ENCODE data around the gene GTF2H1. TPM values are rescaled to one million over a fixed set of nuclear protein-coding genes. Genes with fewer than 3 reads are reported as not detected.
A peak's percentile ranks its signal among the peaks of the same experiment; 100 is the strongest.

Gene GTF2H1
- total and polyA plus RNA-seq, 9 of the 15 experiments (the other 6 are each of a cell fraction or from before 2014, with no cell fraction given) = 56.9 to 126 (median 92.1) TPM

DNA sequence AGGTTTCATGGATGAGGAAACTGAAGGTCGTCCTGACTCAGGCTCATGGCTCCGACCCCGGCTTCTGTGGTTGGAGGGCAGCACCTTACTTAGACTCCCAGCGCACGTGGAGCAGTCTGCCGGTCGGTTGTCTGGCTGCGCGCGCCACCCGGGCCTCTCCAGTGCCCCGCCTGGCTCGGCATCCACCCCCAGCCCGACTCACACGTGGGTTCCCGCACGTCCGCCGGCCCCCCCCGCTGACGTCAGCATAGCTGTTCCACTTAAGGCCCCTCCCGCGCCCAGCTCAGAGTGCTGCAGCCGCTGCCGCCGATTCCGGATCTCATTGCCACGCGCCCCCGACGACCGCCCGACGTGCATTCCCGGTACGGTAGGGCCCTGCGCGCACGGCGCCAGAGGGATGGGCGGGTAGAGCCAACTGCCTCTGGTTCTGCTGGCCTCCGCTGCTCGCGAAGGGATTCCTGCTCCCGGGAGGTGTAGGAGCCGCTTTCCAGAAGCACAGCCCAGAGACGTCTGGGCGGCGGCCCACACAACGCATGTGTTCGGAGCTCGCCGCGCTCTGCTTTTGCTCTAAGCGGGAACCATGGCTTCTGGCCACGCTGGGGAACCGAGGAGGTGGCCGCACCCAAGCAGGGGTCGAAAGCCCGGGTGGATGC lies 72.0 kb downstream of the GTF2H1 start, which contains the start of gene LDHA (continued):
- TF ChIP-seq, protein P1, sequence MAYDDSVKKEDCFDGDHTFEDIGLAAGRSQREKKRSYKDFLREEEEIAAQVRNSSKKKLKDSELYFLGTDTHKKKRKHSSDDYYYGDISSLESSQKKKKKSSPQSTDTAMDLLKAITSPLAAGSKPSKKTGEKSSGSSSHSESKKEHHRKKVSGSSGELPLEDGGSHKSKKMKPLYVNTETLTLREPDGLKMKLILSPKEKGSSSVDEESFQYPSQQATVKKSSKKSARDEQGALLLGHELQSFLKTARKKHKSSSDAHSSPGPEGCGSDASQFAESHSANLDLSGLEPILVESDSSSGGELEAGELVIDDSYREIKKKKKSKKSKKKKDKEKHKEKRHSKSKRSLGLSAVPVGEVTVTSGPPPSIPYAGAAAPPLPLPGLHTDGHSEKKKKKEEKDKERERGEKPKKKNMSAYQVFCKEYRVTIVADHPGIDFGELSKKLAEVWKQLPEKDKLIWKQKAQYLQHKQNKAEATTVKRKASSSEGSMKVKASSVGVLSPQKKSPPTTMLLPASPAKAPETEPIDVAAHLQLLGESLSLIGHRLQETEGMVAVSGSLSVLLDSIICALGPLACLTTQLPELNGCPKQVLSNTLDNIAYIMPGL (CRISPR knock-in tag; IDR thresholded peaks at IDR 0.05) = peak; percentile 87; the same call in 1 of the 2 replicates
- TF ChIP-seq, protein P2, sequence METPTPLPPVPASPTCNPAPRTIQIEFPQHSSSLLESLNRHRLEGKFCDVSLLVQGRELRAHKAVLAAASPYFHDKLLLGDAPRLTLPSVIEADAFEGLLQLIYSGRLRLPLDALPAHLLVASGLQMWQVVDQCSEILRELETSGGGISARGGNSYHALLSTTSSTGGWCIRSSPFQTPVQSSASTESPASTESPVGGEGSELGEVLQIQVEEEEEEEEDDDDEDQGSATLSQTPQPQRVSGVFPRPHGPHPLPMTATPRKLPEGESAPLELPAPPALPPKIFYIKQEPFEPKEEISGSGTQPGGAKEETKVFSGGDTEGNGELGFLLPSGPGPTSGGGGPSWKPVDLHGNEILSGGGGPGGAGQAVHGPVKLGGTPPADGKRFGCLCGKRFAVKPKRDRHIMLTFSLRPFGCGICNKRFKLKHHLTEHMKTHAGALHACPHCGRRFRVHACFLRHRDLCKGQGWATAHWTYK (CRISPR knock-in tag; IDR thresholded peaks at IDR 0.05) = peak; percentile 17; the same call in 1 of the 2 replicates
- TF ChIP-seq ZNF24 (IDR thresholded peaks at IDR 0.05) = no peak
- TF ChIP-seq NR3C1 (CRISPR knock-in tag; IDR thresholded peaks at IDR 0.05) = peak; percentile 91; the same call in 1 of the 2 replicates
- peak; percentile 89 for TF ChIP-seq POLR2H (tag; IDR thresholded peaks at IDR 0.05; ENCODE audit: low read depth)
- TF ChIP-seq, protein P3, sequence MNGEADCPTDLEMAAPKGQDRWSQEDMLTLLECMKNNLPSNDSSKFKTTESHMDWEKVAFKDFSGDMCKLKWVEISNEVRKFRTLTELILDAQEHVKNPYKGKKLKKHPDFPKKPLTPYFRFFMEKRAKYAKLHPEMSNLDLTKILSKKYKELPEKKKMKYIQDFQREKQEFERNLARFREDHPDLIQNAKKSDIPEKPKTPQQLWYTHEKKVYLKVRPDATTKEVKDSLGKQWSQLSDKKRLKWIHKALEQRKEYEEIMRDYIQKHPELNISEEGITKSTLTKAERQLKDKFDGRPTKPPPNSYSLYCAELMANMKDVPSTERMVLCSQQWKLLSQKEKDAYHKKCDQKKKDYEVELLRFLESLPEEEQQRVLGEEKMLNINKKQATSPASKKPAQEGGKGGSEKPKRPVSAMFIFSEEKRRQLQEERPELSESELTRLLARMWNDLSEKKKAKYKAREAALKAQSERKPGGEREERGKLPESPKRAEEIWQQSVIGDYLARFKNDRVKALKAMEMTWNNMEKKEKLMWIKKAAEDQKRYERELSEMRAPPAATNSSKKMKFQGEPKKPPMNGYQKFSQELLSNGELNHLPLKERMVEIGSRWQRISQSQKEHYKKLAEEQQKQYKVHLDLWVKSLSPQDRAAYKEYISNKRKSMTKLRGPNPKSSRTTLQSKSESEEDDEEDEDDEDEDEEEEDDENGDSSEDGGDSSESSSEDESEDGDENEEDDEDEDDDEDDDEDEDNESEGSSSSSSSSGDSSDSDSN (IDR thresholded peaks at IDR 0.05; ENCODE audit: borderline replicate concordance in 1 of 2, low read depth in 2 of 2, low read length in 2 of 2) = 0 out of 4 replicates have a peak, but pooled peaks of 1 of the 2 experiments have one; percentile 55
- peak; percentile 79 for TF ChIP-seq ZNF431 (CRISPR knock-in tag; IDR thresholded peaks at IDR 0.05)
- TF ChIP-seq KAT7 (CRISPR knock-in tag; IDR thresholded peaks at IDR 0.05; ENCODE audit: borderline replicate concordance) = peak; percentile 32; the same call in 1 of the 2 replicates
- TF ChIP-seq ATF1 (CRISPR knock-in tag; IDR thresholded peaks at IDR 0.05) = peak; percentile 76
- TF ChIP-seq ATF1 (tag; IDR thresholded peaks at IDR 0.05) = peak; percentile 98
- 0 out of 2 replicates have a peak, but pooled peaks have one; percentile 45 for TF ChIP-seq ZFPM2 (CRISPR knock-in tag; IDR thresholded peaks at IDR 0.05)
- TF ChIP-seq MEF2A (IDR thresholded peaks at IDR 0.05; ENCODE audit: control insufficient read depth, low read depth, low read length) = no peak; the same call in 1 of the 2 replicates
- TF ChIP-seq, protein P4, sequence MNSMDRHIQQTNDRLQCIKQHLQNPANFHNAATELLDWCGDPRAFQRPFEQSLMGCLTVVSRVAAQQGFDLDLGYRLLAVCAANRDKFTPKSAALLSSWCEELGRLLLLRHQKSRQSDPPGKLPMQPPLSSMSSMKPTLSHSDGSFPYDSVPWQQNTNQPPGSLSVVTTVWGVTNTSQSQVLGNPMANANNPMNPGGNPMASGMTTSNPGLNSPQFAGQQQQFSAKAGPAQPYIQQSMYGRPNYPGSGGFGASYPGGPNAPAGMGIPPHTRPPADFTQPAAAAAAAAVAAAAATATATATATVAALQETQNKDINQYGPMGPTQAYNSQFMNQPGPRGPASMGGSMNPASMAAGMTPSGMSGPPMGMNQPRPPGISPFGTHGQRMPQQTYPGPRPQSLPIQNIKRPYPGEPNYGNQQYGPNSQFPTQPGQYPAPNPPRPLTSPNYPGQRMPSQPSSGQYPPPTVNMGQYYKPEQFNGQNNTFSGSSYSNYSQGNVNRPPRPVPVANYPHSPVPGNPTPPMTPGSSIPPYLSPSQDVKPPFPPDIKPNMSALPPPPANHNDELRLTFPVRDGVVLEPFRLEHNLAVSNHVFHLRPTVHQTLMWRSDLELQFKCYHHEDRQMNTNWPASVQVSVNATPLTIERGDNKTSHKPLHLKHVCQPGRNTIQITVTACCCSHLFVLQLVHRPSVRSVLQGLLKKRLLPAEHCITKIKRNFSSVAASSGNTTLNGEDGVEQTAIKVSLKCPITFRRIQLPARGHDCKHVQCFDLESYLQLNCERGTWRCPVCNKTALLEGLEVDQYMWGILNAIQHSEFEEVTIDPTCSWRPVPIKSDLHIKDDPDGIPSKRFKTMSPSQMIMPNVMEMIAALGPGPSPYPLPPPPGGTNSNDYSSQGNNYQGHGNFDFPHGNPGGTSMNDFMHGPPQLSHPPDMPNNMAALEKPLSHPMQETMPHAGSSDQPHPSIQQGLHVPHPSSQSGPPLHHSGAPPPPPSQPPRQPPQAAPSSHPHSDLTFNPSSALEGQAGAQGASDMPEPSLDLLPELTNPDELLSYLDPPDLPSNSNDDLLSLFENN (IDR thresholded peaks at IDR 0.05; ENCODE audit: low read depth in 2 of 2, low read length in 2 of 2) = no peak
- TF ChIP-seq TOE1 (IDR thresholded peaks at IDR 0.05; ENCODE audit: borderline replicate concordance) = peak; percentile 79
- no peak; the same call in 1 of the 2 replicates for TF ChIP-seq TOE1 (CRISPR knock-in tag; IDR thresholded peaks at IDR 0.05; ENCODE audit: borderline replicate concordance, low read depth)
- TF ChIP-seq PML (IDR thresholded peaks at IDR 0.05; ENCODE audit: low read length) = peak; percentile 74
- peak in 1 of 2 experiments; percentile 81; a peak in 2 of 4 replicates for TF ChIP-seq TRIM24 (IDR thresholded peaks at IDR 0.05)
- TF ChIP-seq HNRNPLL (IDR thresholded peaks at IDR 0.05; ENCODE audit: low read depth, low read length, poor library complexity, severe bottlenecking) = peak; percentile 82
- peak; percentile 98 for TF ChIP-seq KDM5B (IDR thresholded peaks at IDR 0.05; ENCODE audit: insufficient replicate concordance, low read depth, low read length)

All from K562 (cell line).